Glutamatergic neuron (in vitro differentiated cells): ENCODE measurements around the gene IZUMO3. TPM values are rescaled to one million over a fixed set of nuclear protein-coding genes. Genes with fewer than 3 reads are reported as not detected.

Source experiments
- DNase-seq: peaks from one replicate; pipeline ENCODE4 v3.0.0; 2022
- H3K27ac Mint-ChIP-seq: one replicate; pipeline ENCODE4 v1.8.0; 2020; ENCODE audit warnings: mild to moderate bottlenecking, mixed read lengths, inconsistent platforms; ENCODE audit not compliant: unreplicated experiment
- H3K27me3 Mint-ChIP-seq: one replicate; pipeline ENCODE4 v1.8.0; 2020; ENCODE audit warnings: mild to moderate bottlenecking, moderate library complexity, mixed read lengths, inconsistent platforms; ENCODE audit not compliant: unreplicated experiment
- H3K36me3 Mint-ChIP-seq: one replicate; pipeline ENCODE4 v1.8.0; 2020; ENCODE audit warnings: mild to moderate bottlenecking, mixed read lengths, inconsistent platforms; ENCODE audit not compliant: unreplicated experiment
- H3K4me1 Mint-ChIP-seq: one replicate; pipeline ENCODE4 v1.8.0; 2020; ENCODE audit warnings: mild to moderate bottlenecking, low read depth, mixed read lengths, inconsistent platforms; ENCODE audit not compliant: unreplicated experiment
- H3K4me3 Mint-ChIP-seq: one replicate; pipeline ENCODE4 v1.8.0; 2020; ENCODE audit warnings: mild to moderate bottlenecking, mixed read lengths, inconsistent platforms; ENCODE audit not compliant: unreplicated experiment
- H3K9me3 Mint-ChIP-seq: one replicate; pipeline ENCODE4 v1.8.0; 2020; ENCODE audit warnings: mild to moderate bottlenecking, moderate library complexity, mixed read lengths, inconsistent platforms; ENCODE audit not compliant: unreplicated experiment
- total RNA-seq: library from RNA; stranded (reverse); fragmentation: NEBNext Ultra II Directional; extraction: Animal tissue kit (Norgen Biotek cat#: 25700); gene quantifications from one replicate; pipeline ENCODE4 v1.2.1, GENCODE V29; 2021; ENCODE audit not compliant: unreplicated experiment
- TF ChIP-seq, protein P1 (sequence below): fragments of 200-600 bp; sonication (generic); IDR thresholded peaks from one replicate; pipeline ENCODE4 v1.5.0; 2021; ENCODE audit not compliant: partially characterized antibody, unreplicated experiment

IZUMO3 gene
- total RNA-seq, 1 donor from 2014 or later = not detected

DNA sequence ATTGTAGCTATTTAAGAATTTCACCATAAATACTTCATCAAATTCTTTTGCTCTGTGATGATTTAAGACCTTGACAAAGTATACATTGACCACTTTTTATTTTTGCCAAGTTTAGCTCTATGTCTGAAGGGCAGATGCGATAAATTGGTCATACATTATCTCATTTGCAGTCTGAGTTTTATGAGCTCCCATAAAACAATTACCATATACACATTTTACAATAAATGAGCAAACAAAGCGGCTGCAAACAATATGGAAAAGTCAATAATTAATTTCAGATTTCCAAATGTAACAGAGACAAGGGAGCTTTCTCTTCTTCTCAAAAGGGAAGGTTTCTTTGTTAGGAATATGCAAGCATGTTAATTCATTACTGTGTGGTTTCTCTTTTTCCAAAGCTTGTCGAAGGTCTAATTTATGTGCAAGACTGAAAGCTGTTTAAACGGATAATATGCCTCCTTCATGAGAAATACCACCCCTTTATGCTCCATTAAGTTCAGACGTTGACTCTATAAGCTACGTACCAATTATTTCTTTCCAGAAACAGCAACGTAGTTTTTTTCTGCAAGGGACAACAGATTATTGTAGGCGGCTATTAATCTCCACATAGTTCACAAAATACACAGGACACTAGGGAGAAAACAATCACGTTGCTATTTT is 7.0 kb upstream of the IZUMO3 start:
- Mint-ChIP-seq H3K27ac (no peak overlapping the region), H3K9me3 (no peaks in the 10 kb centered on the region), H3K4me3 (no peak overlapping the region), H3K27me3 (no peaks in the 10 kb centered on the region), H3K36me3 (no peaks in the 10 kb centered on the region), H3K4me1 (peaks cover 13% of the 10 kb centered on the region)
- DNase-seq = no peak
- TF ChIP-seq, protein P1, sequence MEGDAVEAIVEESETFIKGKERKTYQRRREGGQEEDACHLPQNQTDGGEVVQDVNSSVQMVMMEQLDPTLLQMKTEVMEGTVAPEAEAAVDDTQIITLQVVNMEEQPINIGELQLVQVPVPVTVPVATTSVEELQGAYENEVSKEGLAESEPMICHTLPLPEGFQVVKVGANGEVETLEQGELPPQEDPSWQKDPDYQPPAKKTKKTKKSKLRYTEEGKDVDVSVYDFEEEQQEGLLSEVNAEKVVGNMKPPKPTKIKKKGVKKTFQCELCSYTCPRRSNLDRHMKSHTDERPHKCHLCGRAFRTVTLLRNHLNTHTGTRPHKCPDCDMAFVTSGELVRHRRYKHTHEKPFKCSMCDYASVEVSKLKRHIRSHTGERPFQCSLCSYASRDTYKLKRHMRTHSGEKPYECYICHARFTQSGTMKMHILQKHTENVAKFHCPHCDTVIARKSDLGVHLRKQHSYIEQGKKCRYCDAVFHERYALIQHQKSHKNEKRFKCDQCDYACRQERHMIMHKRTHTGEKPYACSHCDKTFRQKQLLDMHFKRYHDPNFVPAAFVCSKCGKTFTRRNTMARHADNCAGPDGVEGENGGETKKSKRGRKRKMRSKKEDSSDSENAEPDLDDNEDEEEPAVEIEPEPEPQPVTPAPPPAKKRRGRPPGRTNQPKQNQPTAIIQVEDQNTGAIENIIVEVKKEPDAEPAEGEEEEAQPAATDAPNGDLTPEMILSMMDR = no peak

DNA sequence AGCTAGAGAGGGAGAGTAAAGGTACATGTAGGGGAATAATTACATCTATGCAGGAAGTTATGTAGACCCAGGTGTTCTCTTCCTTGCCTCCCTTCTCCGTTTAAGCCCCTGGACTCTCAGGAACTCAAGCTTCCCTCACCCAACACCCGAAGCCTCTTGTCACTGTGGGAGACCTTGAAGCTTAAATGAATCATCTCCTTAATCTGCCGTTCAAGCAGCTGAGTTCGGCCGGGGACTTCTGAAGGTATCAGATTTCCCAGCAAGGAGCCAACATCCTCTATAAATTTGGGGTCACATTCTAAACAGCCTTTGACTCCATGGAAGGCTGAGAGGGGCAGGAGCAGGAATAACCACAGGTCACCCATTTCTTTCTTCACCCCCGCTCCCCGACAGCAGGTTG is 412 bp downstream of the IZUMO3 start:
- Mint-ChIP-seq H3K27ac (no peak overlapping the region), H3K4me3 (no peak overlapping the region), H3K4me1 (no peaks in the 10 kb centered on the region), H3K9me3 (no peaks in the 10 kb centered on the region), H3K36me3 (no peaks in the 10 kb centered on the region), H3K27me3 (peaks cover 1% of the 10 kb centered on the region)
- no peak for DNase-seq
- TF ChIP-seq, protein P1 = no peak

DNA sequence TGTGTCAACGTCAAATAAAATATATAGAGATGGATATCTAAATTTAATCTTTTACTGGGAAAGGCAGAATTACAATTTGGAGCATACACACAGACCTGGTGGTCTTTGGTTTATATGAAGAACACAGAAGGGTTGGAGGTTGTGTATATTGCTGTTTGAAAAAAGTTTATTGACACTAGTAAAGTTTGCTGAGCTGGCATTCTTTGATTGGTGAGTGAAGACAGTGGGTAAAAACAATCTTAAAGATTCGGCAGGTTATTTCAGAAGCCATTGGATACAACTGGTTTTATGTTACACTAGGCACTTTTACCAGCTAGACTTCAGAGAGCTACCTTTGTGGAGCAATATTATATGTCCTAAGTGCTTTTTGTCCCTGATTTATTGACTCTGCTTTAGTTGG is 27.2 kb downstream of the IZUMO3 start:
- Mint-ChIP-seq H3K36me3 (no peaks in the 10 kb centered on the region), H3K27ac (no peak overlapping the region)
- no peak for DNase-seq

DNA sequence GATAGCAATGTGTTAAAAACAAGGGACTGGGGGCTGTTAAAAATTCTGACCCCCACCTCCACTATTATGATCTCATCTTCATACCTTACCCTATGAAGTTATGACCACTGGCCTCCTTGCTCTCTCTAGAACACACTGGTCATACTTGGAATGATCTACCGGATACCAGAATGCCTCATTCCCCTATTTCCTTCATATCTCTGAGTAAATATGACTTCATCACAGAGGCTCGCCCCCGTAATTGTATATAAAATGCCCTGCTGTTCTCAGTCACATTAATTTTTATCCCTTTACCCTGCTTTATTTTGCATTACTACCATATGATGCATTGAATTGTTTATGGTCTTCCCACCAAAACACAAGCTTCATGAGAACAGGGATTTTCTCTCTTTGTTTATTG is 29.2 kb downstream of the IZUMO3 start:
- no peaks in the 10 kb centered on the region for H3K27me3 Mint-ChIP-seq
- no peaks in the 10 kb centered on the region for H3K36me3 Mint-ChIP-seq
- H3K9me3 Mint-ChIP-seq = no peaks in the 10 kb centered on the region
- H3K4me3 Mint-ChIP-seq = no peak overlapping the region
- H3K4me1 Mint-ChIP-seq = peaks cover 23% of the 10 kb centered on the region
- H3K27ac Mint-ChIP-seq = no peak overlapping the region
- TF ChIP-seq, protein P1 = no peak
- DNase-seq = no peak

More for the DNA sequence above, 27.2 kb downstream of the IZUMO3 start:
- Mint-ChIP-seq H3K9me3 (no peaks in the 10 kb centered on the region), H3K27me3 (no peaks in the 10 kb centered on the region), H3K4me3 (no peak overlapping the region), H3K4me1 (peaks cover 32% of the 10 kb centered on the region)
- TF ChIP-seq, protein P1 = no peak

DNA sequence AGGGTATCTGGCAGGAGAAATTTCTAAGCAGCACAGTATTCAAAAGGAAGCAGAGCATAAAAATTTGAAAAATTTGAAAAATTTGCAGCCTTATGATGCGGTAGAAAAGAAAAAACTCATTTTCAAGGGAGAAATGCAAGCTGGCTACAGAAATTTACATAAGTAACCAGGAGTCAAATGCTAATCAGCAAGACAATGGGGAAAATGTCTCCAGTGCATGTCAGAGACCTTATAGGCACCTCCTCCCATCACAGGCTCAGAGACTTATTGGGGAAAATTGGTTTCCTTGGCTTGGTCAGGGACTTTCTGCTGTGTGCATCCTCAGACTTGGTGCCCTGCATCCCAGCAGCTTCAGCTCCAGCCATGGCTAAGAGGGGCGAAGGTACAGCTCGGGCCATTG is 35.8 kb downstream of the IZUMO3 start:
- Mint-ChIP-seq H3K9me3 (peaks cover 3% of the 10 kb centered on the region), H3K27ac (no peak overlapping the region), H3K36me3 (peaks cover 21% of the 10 kb centered on the region), H3K4me1 (peaks cover 7% of the 10 kb centered on the region), H3K4me3 (no peak overlapping the region), H3K27me3 (peaks cover 3% of the 10 kb centered on the region)
- no peak for DNase-seq
- TF ChIP-seq, protein P1 = no peak
